Camera-type eye (tissue), 1 donor: Measurements from ENCODE around the gene CCDC191. TPM values are rescaled to one million over a fixed set of nuclear protein-coding genes. Genes with fewer than 3 reads are reported as not detected.

ENCODE experiments used
- total RNA-seq: library from RNA; depleted of rRNA; stranded (reverse); fragments of >200 nt; gene quantifications from one replicate; pipeline ENCODE4 v1.2.3, GENCODE V29; 2014

CCDC191 gene, protein sequence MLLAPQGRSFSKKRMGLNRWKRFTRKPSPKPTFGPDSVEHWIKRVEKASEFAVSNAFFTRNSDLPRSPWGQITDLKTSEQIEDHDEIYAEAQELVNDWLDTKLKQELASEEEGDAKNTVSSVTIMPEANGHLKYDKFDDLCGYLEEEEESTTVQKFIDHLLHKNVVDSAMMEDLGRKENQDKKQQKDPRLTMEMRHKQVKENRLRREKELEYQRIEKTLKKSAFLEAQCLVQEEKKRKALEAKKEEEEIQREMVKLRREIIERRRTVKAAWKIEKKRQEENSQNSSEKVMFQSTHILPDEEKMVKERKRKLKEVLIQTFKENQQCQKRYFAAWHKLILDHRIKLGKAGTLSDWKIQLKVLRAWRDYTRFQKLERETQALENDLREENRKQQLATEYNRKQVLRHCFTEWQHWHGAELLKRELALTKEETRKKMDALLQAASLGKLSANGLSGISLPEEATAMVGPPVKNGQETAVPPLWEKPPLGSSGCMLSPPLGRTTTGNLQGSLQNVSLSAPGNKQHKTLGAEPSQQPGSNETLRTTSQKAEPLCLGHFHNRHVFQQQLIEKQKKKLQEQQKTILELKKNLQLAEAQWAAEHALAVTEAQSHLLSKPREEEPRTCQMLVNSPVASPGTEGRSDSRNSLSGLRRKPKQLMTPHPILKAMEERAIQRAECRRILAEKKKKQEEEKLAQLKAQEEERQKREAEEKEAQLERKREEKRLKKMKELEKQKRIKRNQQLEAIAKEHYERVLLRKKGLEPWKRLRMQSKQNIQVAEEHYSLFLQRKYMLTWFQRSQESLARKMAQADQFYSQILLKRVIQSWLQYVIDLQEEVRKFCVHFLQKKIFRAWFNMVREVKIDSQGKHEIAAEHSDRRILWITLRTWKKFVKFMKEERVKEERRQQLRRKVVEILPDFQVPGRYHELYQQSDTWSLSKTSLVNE
- 11.7 TPM for total RNA-seq

DNA sequence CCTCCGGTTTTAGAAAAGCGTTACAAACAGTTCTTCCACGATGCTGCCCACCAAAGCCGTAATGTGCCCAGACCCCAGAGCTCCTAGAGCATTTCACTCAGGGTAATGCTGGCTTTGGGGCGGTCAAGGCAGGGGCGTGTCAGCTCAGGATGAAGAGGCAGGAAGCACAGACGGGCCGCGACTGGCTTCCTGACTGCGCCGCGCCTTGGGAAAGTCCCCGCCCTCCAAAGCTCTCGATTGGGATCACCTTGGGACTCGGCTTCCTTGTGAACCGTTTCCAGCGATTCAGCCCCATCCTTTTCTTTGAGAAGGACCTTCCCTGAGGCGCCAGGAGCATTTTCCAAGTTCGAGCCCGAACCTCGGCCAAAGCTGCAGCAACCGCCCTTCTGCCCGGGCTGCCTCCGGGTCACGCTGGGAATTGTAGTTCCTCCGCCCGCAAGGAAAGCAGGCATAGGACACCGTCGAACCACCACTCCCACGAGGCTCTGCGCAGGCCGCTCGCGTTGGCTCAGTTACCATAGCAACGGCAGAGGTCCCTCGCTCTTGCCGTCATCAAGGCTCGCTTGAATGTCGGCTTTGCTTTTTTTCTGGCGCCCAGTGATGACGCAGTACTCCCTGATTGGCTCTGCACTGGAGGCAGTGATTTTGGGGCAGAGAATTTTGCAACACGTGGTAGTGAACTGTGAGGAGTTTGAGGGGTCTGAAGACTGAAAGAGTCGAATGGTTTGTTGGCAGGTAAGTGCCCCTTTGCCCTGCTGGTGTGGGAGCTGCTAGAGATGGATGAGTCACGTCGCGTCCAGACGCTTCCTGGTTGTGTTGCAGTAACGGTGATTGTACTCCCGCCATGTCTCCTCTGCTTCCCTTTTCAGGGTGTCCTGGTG lies at the start of gene CCDC191, which contains the start of gene QTRT2:
Gene CCDC191, minus strand, starts transcription at position 397 of the 881 bp plus-strand sequence. Its CDS starts 60 bp downstream, at position 337.
Gene QTRT2, plus strand, starts transcription at position 608 of the 881 bp plus-strand sequence. CDS start 8,521 bp downstream, outside the sequence.

DNA sequence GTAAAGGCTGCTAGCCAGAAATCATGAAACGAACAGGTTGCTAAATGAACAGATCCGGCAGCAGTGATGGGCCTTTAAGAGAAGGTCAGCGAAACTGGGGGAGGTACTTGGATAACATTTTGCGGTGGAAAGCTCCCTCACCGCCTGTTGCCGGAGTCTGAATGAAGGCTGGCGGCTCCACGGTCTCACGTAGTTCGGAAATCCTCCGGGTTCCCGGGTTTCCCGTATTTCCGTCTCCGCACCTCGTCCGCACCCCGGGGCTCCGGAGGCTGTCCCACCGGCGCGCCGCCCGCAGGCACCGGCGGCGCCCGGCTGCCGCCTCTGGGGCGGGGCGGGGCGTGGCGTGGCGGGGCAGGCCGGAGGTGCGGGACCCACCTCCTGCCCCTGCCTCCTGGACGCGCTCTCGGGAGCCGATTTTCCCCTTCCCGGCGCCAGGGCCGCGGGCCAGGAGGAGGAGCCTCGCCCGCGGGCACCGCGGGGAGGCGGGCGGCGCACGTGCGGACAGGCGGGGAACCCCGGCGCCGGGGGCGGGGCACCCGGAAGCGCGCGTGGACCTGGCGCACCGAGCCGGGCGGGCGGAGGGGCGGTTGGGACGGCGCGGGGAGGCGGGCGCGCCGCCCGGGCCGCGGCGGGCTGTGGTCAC lies 108.8 kb downstream of the CCDC191 start, which contains the start of gene ZDHHC23:
Gene ZDHHC23, plus strand, starts transcription at position 642 of the 643 bp plus-strand sequence. CDS start 790 bp downstream, outside the sequence.

Other genes with a start within 250 kb of the CCDC191 start
- gene GRAMD1C, start 217.7 kb downstream of the CCDC191 start, total RNA-seq: 37.1 TPM
- gene ZDHHC23, start 108.5 kb downstream of the CCDC191 start, total RNA-seq: 6.2 TPM
- 56.1 TPM for gene QTRT2, start 211 bp upstream of the CCDC191 start, total RNA-seq
- gene DRD3, start 122.5 kb upstream of the CCDC191 start, total RNA-seq: not detected
- gene ZNF80, start 181.1 kb upstream of the CCDC191 start, total RNA-seq: not detected
- gene TIGIT, start 237.5 kb upstream of the CCDC191 start, total RNA-seq: not detected